T-helper 2 cell treated with Interferon-gamma antibody and Interleukin-4, amounts not matched to agents 5 μg/mL and 100 μg/mL, for 36 hours (primary cell): ENCODE measurements around the gene ANKS3.

Experiments
- DNase-seq: peaks from one replicate; pipeline ENCODE4 v3.0.0; 2021; ENCODE audit warnings: low spot score
- H3K27ac Mint-ChIP-seq: one replicate; pipeline ENCODE4 v1.8.0; 2021; ENCODE audit warnings: mild to moderate bottlenecking, mixed read lengths
- H3K27me3 Mint-ChIP-seq: one replicate; pipeline ENCODE4 v1.8.0; 2021; ENCODE audit warnings: low read depth, mixed read lengths
- H3K36me3 Mint-ChIP-seq: one replicate; pipeline ENCODE4 v1.8.0; 2021; ENCODE audit warnings: low read depth, mixed read lengths
- H3K4me1 Mint-ChIP-seq: one replicate; pipeline ENCODE4 v1.8.0; 2021; ENCODE audit warnings: low read depth, mixed read lengths
- H3K4me3 Mint-ChIP-seq: one replicate; pipeline ENCODE4 v1.8.0; 2022; ENCODE audit warnings: mild to moderate bottlenecking, moderate library complexity, mixed read lengths
- H3K9me3 Mint-ChIP-seq: one replicate; pipeline ENCODE4 v1.8.0; 2021; ENCODE audit warnings: mixed read lengths

The ANKS3 gene

DNA sequence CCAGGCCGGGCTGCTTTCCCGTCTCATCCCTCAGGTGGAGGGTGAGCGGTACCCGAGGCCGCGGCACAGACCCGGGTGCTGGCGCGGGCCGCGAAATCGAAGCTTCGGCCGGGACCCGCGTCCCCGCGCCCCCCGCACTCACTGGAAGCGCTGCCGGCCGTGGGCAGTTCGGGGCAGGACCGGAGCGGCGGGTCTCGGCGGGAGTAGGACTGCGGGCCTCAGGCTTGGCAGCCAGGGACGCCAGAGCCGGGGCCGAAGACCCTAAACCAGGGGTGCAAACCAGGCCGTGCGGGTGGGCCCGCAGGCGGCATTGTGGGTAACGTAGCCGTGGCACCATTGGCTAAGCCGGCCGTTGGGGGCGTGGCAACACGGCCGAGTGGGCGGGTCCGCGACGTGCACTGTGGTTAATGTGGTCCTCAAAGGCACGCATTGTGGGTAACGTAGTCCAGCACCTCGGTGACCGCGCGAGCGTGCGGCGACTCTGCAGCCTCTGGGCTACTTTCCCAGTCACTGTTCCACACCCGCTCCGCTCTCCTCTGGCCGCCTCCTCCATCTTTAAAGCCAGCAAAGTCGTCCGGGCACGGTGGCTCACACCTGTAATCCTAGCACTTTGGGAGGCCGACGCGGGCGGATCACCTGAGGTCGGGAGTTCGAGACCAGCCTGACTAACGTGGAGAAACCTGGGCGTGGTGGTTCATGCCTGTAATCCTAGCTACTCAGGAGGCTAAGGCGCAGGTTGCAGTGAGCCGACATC is 33.0 kb upstream of the ANKS3 start, which contains the start of gene ZNF500:
Gene ZNF500, minus strand, starts transcription at position 288 of the 754 bp plus-strand sequence. CDS start 1,184 bp downstream, outside the sequence.
- H3K27me3 Mint-ChIP-seq: no peaks in the 10 kb centered on the region
- peak within 1 kb of the TSS; percentile 95 for H3K4me3 Mint-ChIP-seq
- peak within 1 kb of the TSS; percentile 86 for H3K27ac Mint-ChIP-seq
- no peaks in the 10 kb centered on the region for H3K9me3 Mint-ChIP-seq
- peak; percentile 97 for DNase-seq
- peaks cover 13% of the 10 kb centered on the region for H3K4me1 Mint-ChIP-seq
- H3K36me3 Mint-ChIP-seq: peaks cover 9% of the 10 kb centered on the region

DNA sequence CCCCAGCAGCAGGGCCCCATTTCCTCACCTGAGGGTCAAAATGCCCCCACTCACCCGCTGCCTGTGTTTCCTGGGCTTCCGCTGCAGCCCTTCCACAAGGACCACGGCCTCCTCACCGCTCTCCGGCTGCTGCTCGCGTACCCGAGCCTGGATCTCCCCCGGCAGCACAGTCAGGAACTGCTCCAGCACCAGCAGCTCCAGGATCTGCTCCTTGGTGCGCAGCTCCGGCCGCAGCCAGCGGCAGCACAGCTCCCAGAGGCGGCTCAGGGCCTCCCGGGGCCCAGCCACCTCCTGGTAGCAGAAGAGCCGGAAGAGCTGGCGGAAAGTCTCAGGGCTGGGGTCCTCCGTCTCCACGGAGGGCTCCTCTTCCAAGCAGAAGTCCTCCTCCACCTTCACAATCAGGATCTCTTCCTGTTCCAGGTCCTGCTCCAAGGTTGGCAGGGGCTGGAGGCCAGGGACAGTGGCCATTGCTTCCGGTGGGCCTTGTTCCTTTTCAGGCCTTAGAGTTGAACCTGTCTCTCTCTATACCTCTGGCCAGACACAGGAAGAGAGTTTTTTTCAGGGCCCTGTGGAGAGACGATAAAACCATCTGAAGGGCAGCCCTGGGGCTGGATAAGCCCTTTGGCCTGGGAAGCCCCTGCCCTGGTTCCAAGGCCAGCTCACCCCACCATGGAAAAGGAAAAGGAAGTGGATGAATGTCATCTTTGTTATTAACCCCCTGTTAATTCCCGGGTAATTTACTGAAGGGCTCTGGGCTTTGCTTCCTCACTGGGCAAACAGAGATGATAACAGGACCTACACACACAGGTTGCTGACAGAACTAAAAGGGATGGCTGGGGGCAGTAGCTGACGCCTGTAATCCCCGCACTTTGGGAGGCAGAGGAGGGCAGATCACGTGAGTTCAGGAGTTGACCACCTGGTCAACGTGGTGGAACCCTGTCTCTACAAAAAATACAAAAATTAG is 31.7 kb upstream of the ANKS3 start:
- Mint-ChIP-seq H3K36me3 (peaks cover 15% of the 10 kb centered on the region), H3K27ac (peak overlapping the region; percentile 86), H3K27me3 (no peaks in the 10 kb centered on the region), H3K4me3 (peak overlapping the region; percentile 89), H3K4me1 (peaks cover 13% of the 10 kb centered on the region), H3K9me3 (no peaks in the 10 kb centered on the region)
- no peak for DNase-seq

DNA sequence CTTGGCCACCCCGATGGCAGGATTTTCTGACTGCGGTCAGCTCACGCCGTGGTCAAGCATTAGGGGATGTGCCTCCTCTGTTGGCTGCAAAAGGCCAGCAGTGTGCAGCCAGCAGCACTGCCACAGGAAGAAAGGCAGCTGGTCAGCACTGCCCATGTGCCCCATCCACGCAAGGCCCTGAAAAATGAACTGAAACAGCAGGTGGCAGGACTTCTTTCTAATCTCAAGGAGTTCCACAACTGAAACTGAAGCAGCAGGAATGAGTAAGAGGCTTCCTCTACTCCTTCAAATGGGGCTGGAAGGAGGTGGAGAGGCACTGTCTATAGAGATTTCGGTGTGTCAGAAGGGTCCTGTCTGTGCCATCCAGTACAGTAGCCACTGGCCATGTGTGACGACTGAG is 29.7 kb upstream of the ANKS3 start:
- no peak overlapping the region for H3K4me3 Mint-ChIP-seq
- H3K4me1 Mint-ChIP-seq: peaks cover 13% of the 10 kb centered on the region
- no peak for DNase-seq
- H3K27ac Mint-ChIP-seq: no peak overlapping the region
- no peaks in the 10 kb centered on the region for H3K9me3 Mint-ChIP-seq
- H3K27me3 Mint-ChIP-seq: no peaks in the 10 kb centered on the region
- H3K36me3 Mint-ChIP-seq: peaks cover 29% of the 10 kb centered on the region

DNA sequence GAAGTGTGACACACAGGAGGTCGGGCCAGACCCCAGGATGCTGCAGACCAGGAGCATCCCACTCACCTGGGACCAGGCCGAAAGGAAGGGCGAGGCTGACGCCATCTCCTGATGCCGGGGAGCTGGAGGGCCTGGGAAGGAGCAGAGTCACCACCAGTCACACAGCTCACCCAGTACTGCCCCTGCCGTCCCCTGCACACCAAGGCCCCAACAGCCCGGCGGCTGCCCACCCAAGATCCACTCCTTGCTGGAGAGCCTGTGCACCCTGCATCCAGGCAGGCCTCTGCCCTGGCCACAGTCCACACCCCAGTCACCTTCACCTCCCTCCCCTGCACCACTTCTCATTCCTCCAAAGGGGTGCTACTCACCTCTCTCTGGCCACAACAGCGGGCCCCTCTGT is 28.1 kb upstream of the ANKS3 start:
- no peak overlapping the region for H3K27ac Mint-ChIP-seq

DNA sequence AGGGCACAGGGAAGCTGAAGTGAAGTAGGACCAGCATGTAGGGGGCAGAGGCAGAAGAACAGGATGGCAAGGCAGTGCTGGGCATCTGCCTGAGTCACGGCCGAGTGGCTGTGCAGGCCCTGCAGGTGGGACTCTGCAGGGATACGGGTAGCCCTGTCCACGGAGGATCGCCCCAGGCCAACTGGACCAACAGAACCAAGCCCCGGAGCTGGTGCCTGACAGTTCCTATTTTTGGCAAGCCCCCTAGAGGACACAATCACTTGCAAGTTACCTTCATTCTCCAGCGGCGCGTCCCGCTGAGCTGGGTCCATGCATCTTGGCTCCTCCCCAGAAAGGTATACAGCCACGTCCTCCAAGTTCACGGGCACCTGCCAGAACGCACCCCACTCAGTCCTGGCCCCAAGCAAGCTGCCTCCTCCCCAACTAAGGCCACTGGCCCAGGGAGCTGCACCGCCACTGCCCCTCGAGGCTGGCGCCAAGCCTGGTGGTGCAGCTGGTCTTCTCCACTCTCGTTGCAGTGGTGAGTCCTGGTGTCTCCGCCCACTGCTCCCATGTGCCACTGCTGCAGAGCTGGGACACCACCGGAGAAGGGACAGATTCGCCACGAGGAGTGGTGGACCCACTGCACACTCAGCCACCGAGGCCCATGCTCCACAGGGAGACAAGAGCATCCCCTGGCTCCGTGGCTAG is 26.3 kb upstream of the ANKS3 start:
- Mint-ChIP-seq H3K36me3 (peaks cover 47% of the 10 kb centered on the region), H3K27ac (no peak overlapping the region)

More for the DNA sequence above, 28.1 kb upstream of the ANKS3 start:
- Mint-ChIP-seq H3K9me3 (no peaks in the 10 kb centered on the region), H3K4me3 (no peak overlapping the region), H3K36me3 (peaks cover 36% of the 10 kb centered on the region), H3K27me3 (no peaks in the 10 kb centered on the region), H3K4me1 (peaks cover 9% of the 10 kb centered on the region)
- no peak for DNase-seq

DNA sequence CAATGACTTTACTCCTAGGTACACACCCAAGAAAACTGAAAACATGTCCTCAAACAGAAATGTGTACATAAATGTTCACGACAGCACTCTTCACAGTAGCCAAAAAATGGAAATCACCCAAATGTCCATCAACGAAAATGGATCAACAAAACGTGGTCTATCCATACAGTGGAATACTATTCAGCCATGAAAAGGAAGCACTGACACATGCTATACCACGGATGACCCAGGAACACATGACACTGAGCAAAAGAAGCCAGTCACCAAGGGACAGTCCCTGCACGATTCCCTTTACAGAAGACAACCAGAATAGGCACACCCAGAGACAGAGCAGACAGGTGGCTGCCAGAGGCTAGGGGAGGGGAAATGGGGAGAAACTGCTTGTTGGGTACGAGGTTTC is 21.6 kb upstream of the ANKS3 start:
- no peaks in the 10 kb centered on the region for H3K27me3 Mint-ChIP-seq
- no peak overlapping the region for H3K27ac Mint-ChIP-seq
- DNase-seq: no peak
- peaks cover 4% of the 10 kb centered on the region for H3K9me3 Mint-ChIP-seq
- peaks cover 45% of the 10 kb centered on the region for H3K36me3 Mint-ChIP-seq
- no peaks in the 10 kb centered on the region for H3K4me1 Mint-ChIP-seq
- no peak overlapping the region for H3K4me3 Mint-ChIP-seq

More for the DNA sequence above, 26.3 kb upstream of the ANKS3 start:
- no peaks in the 10 kb centered on the region for H3K27me3 Mint-ChIP-seq
- no peaks in the 10 kb centered on the region for H3K4me1 Mint-ChIP-seq
- DNase-seq: no peak
- H3K9me3 Mint-ChIP-seq: peaks cover 4% of the 10 kb centered on the region
- H3K4me3 Mint-ChIP-seq: no peak overlapping the region

DNA sequence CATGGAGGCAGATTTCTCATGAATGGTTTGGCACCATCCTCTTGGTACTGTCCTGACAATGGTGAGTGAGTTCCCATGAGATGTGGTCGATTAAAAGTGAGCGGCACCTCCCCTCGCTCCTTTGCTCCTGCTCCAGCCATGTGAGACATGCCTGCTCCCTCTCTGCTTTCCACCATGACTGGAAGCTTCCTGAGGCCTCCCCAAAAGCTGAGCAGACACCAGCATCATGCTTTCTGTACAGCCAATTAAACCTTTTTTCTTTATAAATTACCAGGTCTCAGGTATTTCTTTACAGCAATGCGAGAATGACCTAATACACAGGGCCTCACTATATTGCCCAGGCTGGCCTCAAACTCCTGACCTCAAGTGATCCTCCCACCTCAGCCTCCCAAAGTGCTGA is 20.8 kb upstream of the ANKS3 start:
- Mint-ChIP-seq H3K4me3 (no peak overlapping the region), H3K27me3 (no peaks in the 10 kb centered on the region), H3K9me3 (peaks cover 4% of the 10 kb centered on the region), H3K36me3 (peaks cover 39% of the 10 kb centered on the region), H3K27ac (no peak overlapping the region), H3K4me1 (no peaks in the 10 kb centered on the region)
- no peak for DNase-seq

DNA sequence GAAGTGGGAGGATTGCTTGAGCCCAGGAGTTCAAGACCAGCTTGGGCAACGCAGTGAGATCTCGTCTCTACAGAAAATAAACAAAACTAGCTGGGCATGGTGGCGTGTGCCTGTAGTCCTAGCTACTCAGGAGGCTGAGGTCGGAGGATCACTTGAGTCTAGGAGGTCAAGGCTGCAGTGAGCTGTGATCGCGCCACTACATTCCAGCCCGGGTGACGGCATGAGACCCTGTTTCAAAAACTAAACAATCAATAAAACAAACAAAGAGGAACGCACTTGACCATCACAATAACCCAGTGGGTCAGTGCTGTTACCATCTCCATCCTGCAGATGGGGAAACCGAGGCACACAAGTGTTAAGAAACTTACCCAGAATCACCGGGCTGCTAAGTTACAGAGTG is 19.2 kb upstream of the ANKS3 start:
- no peaks in the 10 kb centered on the region for H3K4me1 Mint-ChIP-seq
- no peak overlapping the region for H3K4me3 Mint-ChIP-seq
- DNase-seq: no peak
- peaks cover 4% of the 10 kb centered on the region for H3K9me3 Mint-ChIP-seq
- no peak overlapping the region for H3K27ac Mint-ChIP-seq
- no peaks in the 10 kb centered on the region for H3K27me3 Mint-ChIP-seq
- peaks cover 27% of the 10 kb centered on the region for H3K36me3 Mint-ChIP-seq

DNA sequence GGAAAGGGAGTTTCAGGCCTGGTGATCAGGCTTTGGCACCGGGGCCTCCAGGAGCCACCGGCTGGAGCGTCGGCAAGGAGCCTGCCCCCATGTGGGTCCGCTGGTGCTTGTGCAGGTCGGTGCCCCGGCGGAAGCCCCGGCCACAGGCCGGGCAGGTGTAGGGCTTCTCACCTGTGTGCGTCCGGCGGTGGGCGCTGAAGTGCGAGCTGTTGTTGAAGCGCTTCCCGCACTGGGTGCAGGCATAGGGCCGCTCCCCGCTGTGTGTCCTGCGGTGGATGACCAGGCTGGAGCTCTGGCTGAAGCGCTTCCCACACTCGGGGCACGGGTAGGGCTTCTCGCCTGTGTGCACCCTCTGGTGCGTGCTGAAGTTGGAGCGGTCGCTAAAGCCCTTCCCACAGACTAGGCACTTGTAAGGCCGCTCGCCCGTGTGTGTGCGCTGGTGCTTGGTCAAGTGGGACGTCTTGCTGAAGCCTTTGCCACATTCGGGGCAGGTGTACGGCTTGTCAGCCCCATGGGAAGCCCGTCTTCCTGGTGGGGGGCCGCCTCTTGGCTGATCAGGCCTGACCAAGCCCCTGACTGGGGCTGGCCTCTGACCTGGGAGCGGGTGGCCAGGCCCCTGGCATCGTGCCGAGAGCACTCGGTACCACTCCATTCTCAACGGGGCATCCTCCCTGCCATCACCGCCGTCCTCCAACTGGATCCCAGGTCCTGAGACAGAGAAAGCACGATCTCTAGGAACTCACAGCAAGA is 18.5 kb upstream of the ANKS3 start:
- peaks cover 25% of the 10 kb centered on the region for H3K36me3 Mint-ChIP-seq

DNA sequence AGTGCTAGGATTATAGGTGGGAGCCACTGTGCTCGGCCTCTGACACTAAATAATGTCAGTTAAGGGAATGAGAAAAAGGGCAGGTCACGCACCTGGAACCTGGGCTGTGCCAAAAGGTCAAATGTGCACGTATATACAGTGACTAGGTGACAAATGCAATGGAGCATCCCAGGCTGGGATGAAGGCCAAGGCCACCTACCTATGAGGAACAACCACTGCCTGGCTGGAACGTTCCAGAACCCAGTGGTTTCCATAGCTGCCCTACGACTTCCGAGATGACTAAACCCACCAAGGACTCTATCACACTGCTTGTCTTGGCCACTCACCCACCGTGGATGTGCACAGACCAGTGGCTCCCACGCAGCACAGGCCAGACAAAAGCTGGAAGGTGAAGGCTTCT is 16.8 kb upstream of the ANKS3 start:
- Mint-ChIP-seq H3K27ac (no peak overlapping the region), H3K36me3 (peaks cover 19% of the 10 kb centered on the region), H3K27me3 (no peaks in the 10 kb centered on the region), H3K4me1 (peaks cover 7% of the 10 kb centered on the region), H3K4me3 (no peak overlapping the region), H3K9me3 (peaks cover 4% of the 10 kb centered on the region)
- DNase-seq: no peak

More for the DNA sequence above, 18.5 kb upstream of the ANKS3 start:
- no peak for DNase-seq
- Mint-ChIP-seq H3K9me3 (peaks cover 4% of the 10 kb centered on the region), H3K4me1 (peaks cover 6% of the 10 kb centered on the region), H3K27me3 (no peaks in the 10 kb centered on the region), H3K4me3 (no peak overlapping the region), H3K27ac (no peak overlapping the region)

DNA sequence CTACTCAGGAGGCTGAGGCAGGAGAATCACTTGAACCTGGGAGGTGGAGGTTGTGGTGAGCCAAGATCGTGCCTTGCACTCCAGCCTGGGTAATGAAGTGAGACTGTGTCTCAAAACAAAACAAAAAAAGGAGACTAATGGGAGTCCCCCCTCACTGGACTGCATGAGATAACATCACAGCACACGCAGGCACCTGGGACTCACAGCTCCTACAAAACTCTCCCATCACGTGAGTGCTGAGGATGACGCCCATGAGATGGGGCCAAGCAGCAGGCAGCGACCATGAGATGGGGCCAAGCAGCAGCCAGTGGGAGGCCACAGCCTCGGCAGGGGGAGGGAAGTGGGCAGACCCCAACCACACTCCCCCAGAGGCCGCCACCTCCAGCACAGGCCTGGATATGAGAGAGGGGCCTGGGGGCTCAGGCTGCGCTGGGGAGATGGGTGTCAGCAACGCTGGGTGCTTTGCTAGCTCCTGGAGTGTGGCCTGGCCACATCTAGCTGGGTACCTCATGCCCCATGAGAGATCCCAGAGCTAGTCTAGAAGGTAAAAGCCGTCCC is 15.7 kb upstream of the ANKS3 start:
- H3K36me3 Mint-ChIP-seq: peaks cover 10% of the 10 kb centered on the region
- H3K27ac Mint-ChIP-seq: no peak overlapping the region
- peaks cover 7% of the 10 kb centered on the region for H3K4me1 Mint-ChIP-seq
- no peaks in the 10 kb centered on the region for H3K27me3 Mint-ChIP-seq
- no peak for DNase-seq
- no peak overlapping the region for H3K4me3 Mint-ChIP-seq
- H3K9me3 Mint-ChIP-seq: no peaks in the 10 kb centered on the region

DNA sequence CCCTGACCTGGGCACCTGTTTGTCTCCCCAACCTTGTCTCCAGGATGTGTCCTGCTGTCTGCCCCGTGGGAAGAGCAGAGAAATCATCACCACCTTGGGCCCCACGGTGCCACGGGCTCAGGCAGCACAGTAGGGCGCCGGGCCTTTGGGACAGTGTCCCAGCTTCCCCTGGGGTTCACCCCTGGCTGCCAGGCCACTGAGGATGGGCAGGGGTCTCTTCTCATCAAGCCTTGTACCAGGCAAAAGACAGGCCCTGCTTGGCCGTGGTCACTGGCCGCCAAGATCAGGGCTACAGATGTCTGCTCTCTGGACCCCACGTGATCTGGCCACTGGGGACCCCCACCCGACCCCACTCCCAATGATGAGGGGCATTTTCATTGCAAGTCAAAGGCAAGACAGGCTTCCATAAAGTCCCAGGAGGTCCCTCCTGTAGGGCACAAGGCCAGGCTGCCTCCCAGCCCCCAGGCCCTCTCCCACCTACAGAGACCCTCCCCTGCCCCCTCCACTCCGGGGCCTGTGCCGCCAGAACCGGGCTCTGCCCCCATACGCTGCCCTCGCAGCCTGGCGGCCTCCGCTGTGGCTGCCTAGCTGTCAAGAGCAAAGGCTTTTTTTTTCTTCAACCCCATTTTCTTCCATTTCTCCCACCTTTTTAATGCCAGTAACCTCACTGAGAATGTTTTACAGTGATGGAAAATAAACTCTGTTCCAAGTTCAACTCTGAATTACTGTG is 14.8 kb upstream of the ANKS3 start:
- no peak for DNase-seq
- H3K27me3 Mint-ChIP-seq: no peaks in the 10 kb centered on the region
- peak overlapping the region; percentile 15 for H3K27ac Mint-ChIP-seq
- peaks cover 7% of the 10 kb centered on the region for H3K4me1 Mint-ChIP-seq
- peaks cover 6% of the 10 kb centered on the region for H3K36me3 Mint-ChIP-seq
- no peaks in the 10 kb centered on the region for H3K9me3 Mint-ChIP-seq
- no peak overlapping the region for H3K4me3 Mint-ChIP-seq
